ENCODE measurements around the gene NAPA.

DNA sequence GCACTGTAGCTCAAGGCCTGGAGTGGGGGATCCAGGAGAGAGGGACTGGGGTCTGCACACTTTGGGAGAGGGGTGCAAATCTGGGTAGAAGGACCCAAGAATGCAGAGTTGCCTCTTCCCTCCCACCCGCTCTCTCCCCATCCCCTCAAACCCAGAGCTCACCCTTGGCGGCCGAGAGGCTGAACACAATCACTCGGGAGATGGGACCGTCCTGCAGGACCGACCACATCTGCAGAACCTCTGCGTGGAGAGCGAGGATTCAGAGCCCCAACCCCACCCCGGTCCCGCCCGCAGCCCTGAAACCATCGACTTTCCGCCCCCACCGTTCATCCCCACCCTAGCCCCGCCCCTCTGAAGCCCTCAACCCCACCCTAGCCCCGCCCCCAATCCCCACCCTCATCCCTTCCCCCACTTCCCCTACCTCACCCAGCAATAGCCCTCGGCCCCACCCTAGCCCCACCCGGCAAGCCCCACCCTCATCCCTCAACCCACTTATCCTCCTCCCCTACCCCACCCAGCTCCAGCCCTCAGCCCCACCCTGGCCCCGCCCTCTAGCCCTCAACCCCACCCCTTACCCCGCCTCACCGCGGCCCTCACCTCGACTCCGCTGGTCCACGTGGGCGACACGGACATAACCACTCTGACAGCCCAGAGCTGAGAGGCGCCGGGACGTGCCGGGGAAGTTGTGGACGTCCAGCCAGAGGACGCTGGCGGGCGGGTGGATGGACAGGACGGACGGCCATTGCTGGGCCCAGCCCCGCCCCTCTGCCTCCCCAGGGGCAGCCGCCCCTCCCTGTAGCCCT is 35.0 kb downstream of the NAPA start:
- TF ChIP-seq, protein P1, sequence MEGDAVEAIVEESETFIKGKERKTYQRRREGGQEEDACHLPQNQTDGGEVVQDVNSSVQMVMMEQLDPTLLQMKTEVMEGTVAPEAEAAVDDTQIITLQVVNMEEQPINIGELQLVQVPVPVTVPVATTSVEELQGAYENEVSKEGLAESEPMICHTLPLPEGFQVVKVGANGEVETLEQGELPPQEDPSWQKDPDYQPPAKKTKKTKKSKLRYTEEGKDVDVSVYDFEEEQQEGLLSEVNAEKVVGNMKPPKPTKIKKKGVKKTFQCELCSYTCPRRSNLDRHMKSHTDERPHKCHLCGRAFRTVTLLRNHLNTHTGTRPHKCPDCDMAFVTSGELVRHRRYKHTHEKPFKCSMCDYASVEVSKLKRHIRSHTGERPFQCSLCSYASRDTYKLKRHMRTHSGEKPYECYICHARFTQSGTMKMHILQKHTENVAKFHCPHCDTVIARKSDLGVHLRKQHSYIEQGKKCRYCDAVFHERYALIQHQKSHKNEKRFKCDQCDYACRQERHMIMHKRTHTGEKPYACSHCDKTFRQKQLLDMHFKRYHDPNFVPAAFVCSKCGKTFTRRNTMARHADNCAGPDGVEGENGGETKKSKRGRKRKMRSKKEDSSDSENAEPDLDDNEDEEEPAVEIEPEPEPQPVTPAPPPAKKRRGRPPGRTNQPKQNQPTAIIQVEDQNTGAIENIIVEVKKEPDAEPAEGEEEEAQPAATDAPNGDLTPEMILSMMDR (IDR thresholded peaks at IDR 0.05; ENCODE audit: insufficient read depth, low read length): no peak
- TF ChIP-seq POLR2AphosphoS5 (IDR thresholded peaks at IDR 0.05; ENCODE audit: low read depth) (no peak), GABPA (IDR thresholded peaks at IDR 0.05; ENCODE audit: low read depth) (no peak)
- TF ChIP-seq, protein P2, sequence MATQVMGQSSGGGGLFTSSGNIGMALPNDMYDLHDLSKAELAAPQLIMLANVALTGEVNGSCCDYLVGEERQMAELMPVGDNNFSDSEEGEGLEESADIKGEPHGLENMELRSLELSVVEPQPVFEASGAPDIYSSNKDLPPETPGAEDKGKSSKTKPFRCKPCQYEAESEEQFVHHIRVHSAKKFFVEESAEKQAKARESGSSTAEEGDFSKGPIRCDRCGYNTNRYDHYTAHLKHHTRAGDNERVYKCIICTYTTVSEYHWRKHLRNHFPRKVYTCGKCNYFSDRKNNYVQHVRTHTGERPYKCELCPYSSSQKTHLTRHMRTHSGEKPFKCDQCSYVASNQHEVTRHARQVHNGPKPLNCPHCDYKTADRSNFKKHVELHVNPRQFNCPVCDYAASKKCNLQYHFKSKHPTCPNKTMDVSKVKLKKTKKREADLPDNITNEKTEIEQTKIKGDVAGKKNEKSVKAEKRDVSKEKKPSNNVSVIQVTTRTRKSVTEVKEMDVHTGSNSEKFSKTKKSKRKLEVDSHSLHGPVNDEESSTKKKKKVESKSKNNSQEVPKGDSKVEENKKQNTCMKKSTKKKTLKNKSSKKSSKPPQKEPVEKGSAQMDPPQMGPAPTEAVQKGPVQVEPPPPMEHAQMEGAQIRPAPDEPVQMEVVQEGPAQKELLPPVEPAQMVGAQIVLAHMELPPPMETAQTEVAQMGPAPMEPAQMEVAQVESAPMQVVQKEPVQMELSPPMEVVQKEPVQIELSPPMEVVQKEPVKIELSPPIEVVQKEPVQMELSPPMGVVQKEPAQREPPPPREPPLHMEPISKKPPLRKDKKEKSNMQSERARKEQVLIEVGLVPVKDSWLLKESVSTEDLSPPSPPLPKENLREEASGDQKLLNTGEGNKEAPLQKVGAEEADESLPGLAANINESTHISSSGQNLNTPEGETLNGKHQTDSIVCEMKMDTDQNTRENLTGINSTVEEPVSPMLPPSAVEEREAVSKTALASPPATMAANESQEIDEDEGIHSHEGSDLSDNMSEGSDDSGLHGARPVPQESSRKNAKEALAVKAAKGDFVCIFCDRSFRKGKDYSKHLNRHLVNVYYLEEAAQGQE (IDR thresholded peaks at IDR 0.05; ENCODE audit: insufficient replicate concordance, low read depth): no peak
